ENCODE results near the gene MOV10. TPM values are rescaled to one million over a fixed set of nuclear protein-coding genes. Genes with fewer than 3 reads are reported as not detected.

The MOV10 gene
- total and polyA plus RNA-seq, 2 donors (not counting 1 experiment from before 2014, with no cell fraction given) = 31.0 to 46.2 TPM

- H3K36me3 ChIP-seq (replicated peaks in 1 of 2; ENCODE audit: control extremely low read depth in 1 of 2, control insufficient read depth in 1 of 2, extremely low read depth in 1 of 2, insufficient read depth in 2 of 2, low read length in 1 of 2) = peaks cover 2 to 8% of the 10 kb centered on the region in 2 experiments
- H3K4me3 ChIP-seq (ENCODE audit: control extremely low read depth in 1 of 5, extremely low read depth in 1 of 5, insufficient read depth in 1 of 5, low read depth in 2 of 5, low read length in 4 of 5) = no peak overlapping the region
- no peaks in the 10 kb centered on the region for H3K27me3 Mint-ChIP-seq
- ChIA-PET CTCF (interaction anchor here (1.0 kb wide), 1 partner anchor 11 kb away, joined by 3 read pairs; no protein-coding TSS in a partner anchor), POLR2A (no interaction called here)
- ATAC-seq (ENCODE audit: low read depth) (no peak), DNase-seq (no peak)
- no peaks in the 10 kb centered on the region for H3K9me3 Mint-ChIP-seq (ENCODE audit: insufficient read depth)
- H3K4me1 Mint-ChIP-seq = peaks cover 6% of the 10 kb centered on the region
- H3K9me3 ChIP-seq (ENCODE audit: control extremely low read depth in 1 of 3, control insufficient read depth in 2 of 3, insufficient read depth in 1 of 3, low read length in 2 of 3) = no peaks in the 10 kb centered on the region
- H3K4me1 ChIP-seq (ENCODE audit: control insufficient read depth in 2 of 2, insufficient read depth in 2 of 2, low read length in 2 of 2) = no peaks in the 10 kb centered on the region
- H3K79me2 ChIP-seq (ENCODE audit: control insufficient read depth, insufficient read depth, low read length) = peaks cover 2% of the 10 kb centered on the region
- no peaks in the 10 kb centered on the region for H3K27me3 ChIP-seq (replicated peaks in 1 of 4; ENCODE audit: control extremely low read depth in 1 of 4, control insufficient read depth in 3 of 4, insufficient read depth in 4 of 4, low read length in 3 of 4)
- WGBS (ENCODE audit: insufficient coverage) = 92% methylated on average over 5 of the region's 5 CpGs
- no peak overlapping the region for H2AFZ ChIP-seq (ENCODE audit: insufficient read depth, low read depth, low read length, poor library complexity, severe bottlenecking)
- TF ChIP-seq EZH2 (IDR thresholded peaks at IDR 0.05; ENCODE audit: borderline replicate concordance, insufficient read depth, low read depth, low read length, poor library complexity, severe bottlenecking) (no peak), CTCF (IDR thresholded peaks at IDR 0.05) (no peak)
- H3K9ac ChIP-seq (ENCODE audit: low read length) = no peak overlapping the region
- intact Hi-C loops (cut with micrococcal nuclease) = no loop called here
- H4K20me1 ChIP-seq (ENCODE audit: control insufficient read depth, insufficient read depth, low read length, poor library complexity, severe bottlenecking) = no peaks in the 10 kb centered on the region
- no peak overlapping the region for H3K27ac ChIP-seq (ENCODE audit: low read length in 2 of 2)
- no peak overlapping the region for H3K27ac Mint-ChIP-seq
- H3K4me3 Mint-ChIP-seq = no peak overlapping the region
- no peak overlapping the region for H3K4me2 ChIP-seq (replicated peaks; ENCODE audit: low read depth, low read length, poor library complexity, severe bottlenecking)
Observed at GRCh38 chr1:112685913-112686312, 11.5 kb downstream of the MOV10 start.

GRCh38 chr1:112686417-112686816, 12.0 kb downstream of the MOV10 start:
- intact Hi-C loops (cut with micrococcal nuclease) = no loop called here
- Mint-ChIP-seq H3K27ac (no peak overlapping the region), H3K4me3 (no peak overlapping the region), H3K4me1 (peaks cover 6% of the 10 kb centered on the region), H3K27me3 (no peaks in the 10 kb centered on the region), H3K9me3 (ENCODE audit: insufficient read depth) (no peaks in the 10 kb centered on the region)
- H3K9me3 ChIP-seq (ENCODE audit: control extremely low read depth in 1 of 3, control insufficient read depth in 2 of 3, insufficient read depth in 1 of 3, low read length in 2 of 3) = no peaks in the 10 kb centered on the region
- ATAC-seq (ENCODE audit: low read depth) = no peak
- H4K20me1 ChIP-seq (ENCODE audit: control insufficient read depth, insufficient read depth, low read length, poor library complexity, severe bottlenecking) = no peaks in the 10 kb centered on the region
- H3K4me1 ChIP-seq (ENCODE audit: control insufficient read depth in 2 of 2, insufficient read depth in 2 of 2, low read length in 2 of 2) = no peaks in the 10 kb centered on the region
- H2AFZ ChIP-seq (ENCODE audit: insufficient read depth, low read depth, low read length, poor library complexity, severe bottlenecking) = no peak overlapping the region
- TF ChIP-seq CTCF (IDR thresholded peaks at IDR 0.05) (no peak), EZH2 (IDR thresholded peaks at IDR 0.05; ENCODE audit: borderline replicate concordance, insufficient read depth, low read depth, low read length, poor library complexity, severe bottlenecking) (no peak)
- ChIA-PET CTCF (interaction anchor here (1.0 kb wide), 1 partner anchor 11 kb away, joined by 3 read pairs; no protein-coding TSS in a partner anchor), POLR2A (no interaction called here)
- no peaks in the 10 kb centered on the region for H3K27me3 ChIP-seq (replicated peaks in 1 of 4; ENCODE audit: control extremely low read depth in 1 of 4, control insufficient read depth in 3 of 4, insufficient read depth in 4 of 4, low read length in 3 of 4)
- H3K4me3 ChIP-seq (ENCODE audit: control extremely low read depth in 1 of 5, extremely low read depth in 1 of 5, insufficient read depth in 1 of 5, low read depth in 2 of 5, low read length in 4 of 5) = no peak overlapping the region
- 55% methylated on average over 3 of the region's 3 CpGs for WGBS (ENCODE audit: insufficient coverage)
- H3K79me2 ChIP-seq (ENCODE audit: control insufficient read depth, insufficient read depth, low read length) = no peaks in the 10 kb centered on the region
- H3K9ac ChIP-seq (ENCODE audit: low read length) = no peak overlapping the region
- DNase-seq = no peak
- no peak overlapping the region for H3K4me2 ChIP-seq (replicated peaks; ENCODE audit: low read depth, low read length, poor library complexity, severe bottlenecking)
- H3K36me3 ChIP-seq (replicated peaks in 1 of 2; ENCODE audit: control extremely low read depth in 1 of 2, control insufficient read depth in 1 of 2, extremely low read depth in 1 of 2, insufficient read depth in 2 of 2, low read length in 1 of 2) = peaks cover 2 to 8% of the 10 kb centered on the region in 2 experiments
- H3K27ac ChIP-seq (ENCODE audit: low read length in 2 of 2) = no peak overlapping the region
